ENCODE measurements around the gene PANX2. TPM values are rescaled to one million over a fixed set of nuclear protein-coding genes. Genes with fewer than 3 reads are reported as not detected.

The PANX2 gene
- 0.36 and 0.65 TPM in 2 replicates for total RNA-seq

GRCh38 chr22:50170453-50171318 lies at the start of gene PANX2:
Gene PANX2, plus strand, starts transcription at chr22:50170731. Its CDS starts 0 bp downstream, at chr22:50170731.

GRCh38 chr22:50185375-50186087 lies 15.0 kb downstream of the PANX2 start, which contains the start of gene TRABD:
Gene TRABD, plus strand, starts transcription at chr22:50185913. Its CDS starts 7,148 bp downstream, at chr22:50193061.

GRCh38 chr22:50200461-50201190 lies 30.1 kb downstream of the PANX2 start, which contains the start of gene SELENOO:
Gene SELENOO, plus strand, starts transcription at chr22:50201011. Its CDS starts 26 bp downstream, at chr22:50201037.

Other genes starting within 250 kb of the PANX2 start
- 30.2 and 35.9 TPM in 2 replicates for gene PIM3, start 210.0 kb upstream of the PANX2 start, total RNA-seq
- gene IL17REL, start 158.0 kb upstream of the PANX2 start, total RNA-seq: not detected in 2 replicates
- gene TTLL8, start 112.4 kb upstream of the PANX2 start, total RNA-seq: not detected in 2 replicates
- under 0.01 TPM in 1 of 2 replicates, not detected in the other for gene MLC1, start 85.3 kb upstream of the PANX2 start, total RNA-seq
- 2.6 TPM in 2 replicates for gene MOV10L1, start 80.7 kb upstream of the PANX2 start, total RNA-seq
- gene TRABD, start 15.2 kb downstream of the PANX2 start, total RNA-seq: 22.5 and 23.2 TPM in 2 replicates
- gene SELENOO, start 30.3 kb downstream of the PANX2 start, total RNA-seq: 12.3 and 20.6 TPM in 2 replicates
- gene TUBGCP6, start 74.3 kb downstream of the PANX2 start, total RNA-seq: 36.3 and 40.6 TPM in 2 replicates
- gene HDAC10, start 80.5 kb downstream of the PANX2 start, total RNA-seq: 20.8 and 24.2 TPM in 2 replicates
- 25.0 and 38.6 TPM in 2 replicates for gene MAPK12, start 91.0 kb downstream of the PANX2 start, total RNA-seq
- 6.1 and 7.6 TPM in 2 replicates for gene MAPK11, start 99.6 kb downstream of the PANX2 start, total RNA-seq
- 125 and 138 TPM in 2 replicates for gene PLXNB2, start 136.9 kb downstream of the PANX2 start, total RNA-seq
- 4.9 and 6.0 TPM in 2 replicates for gene DENND6B, start 156.3 kb downstream of the PANX2 start, total RNA-seq
- 66.5 and 71.2 TPM in 2 replicates for gene PPP6R2, start 172.6 kb downstream of the PANX2 start, total RNA-seq

Data from hair follicle dermal papilla cell (primary cell).